T-helper 1 cell treated with Interleukin-12 subunit alpha and Interleukin-12 subunit beta and Interleukin-4 antibody, amounts not matched to agents 30 μg/mL and 1 μg/mL, for 36 hours (primary cell): ENCODE data around the gene BCL2L12.

ENCODE experiments used
- H3K27ac Mint-ChIP-seq: one replicate; pipeline ENCODE4 v1.8.0; 2021; ENCODE audit warnings: mild to moderate bottlenecking, mixed read lengths
- H3K27me3 Mint-ChIP-seq: one replicate; pipeline ENCODE4 v1.8.0; 2021; ENCODE audit warnings: low read depth, mixed read lengths
- H3K36me3 Mint-ChIP-seq: one replicate; pipeline ENCODE4 v1.8.0; 2021; ENCODE audit warnings: low read depth, mixed read lengths
- H3K4me1 Mint-ChIP-seq: one replicate; pipeline ENCODE4 v1.8.0; 2021; ENCODE audit warnings: low read depth, mixed read lengths
- H3K4me3 Mint-ChIP-seq: one replicate; pipeline ENCODE4 v1.8.0; 2021; ENCODE audit warnings: mild to moderate bottlenecking, moderate library complexity, mixed read lengths
- H3K9me3 Mint-ChIP-seq: one replicate; pipeline ENCODE4 v1.8.0; 2021; ENCODE audit warnings: mixed read lengths

BCL2L12 gene

DNA sequence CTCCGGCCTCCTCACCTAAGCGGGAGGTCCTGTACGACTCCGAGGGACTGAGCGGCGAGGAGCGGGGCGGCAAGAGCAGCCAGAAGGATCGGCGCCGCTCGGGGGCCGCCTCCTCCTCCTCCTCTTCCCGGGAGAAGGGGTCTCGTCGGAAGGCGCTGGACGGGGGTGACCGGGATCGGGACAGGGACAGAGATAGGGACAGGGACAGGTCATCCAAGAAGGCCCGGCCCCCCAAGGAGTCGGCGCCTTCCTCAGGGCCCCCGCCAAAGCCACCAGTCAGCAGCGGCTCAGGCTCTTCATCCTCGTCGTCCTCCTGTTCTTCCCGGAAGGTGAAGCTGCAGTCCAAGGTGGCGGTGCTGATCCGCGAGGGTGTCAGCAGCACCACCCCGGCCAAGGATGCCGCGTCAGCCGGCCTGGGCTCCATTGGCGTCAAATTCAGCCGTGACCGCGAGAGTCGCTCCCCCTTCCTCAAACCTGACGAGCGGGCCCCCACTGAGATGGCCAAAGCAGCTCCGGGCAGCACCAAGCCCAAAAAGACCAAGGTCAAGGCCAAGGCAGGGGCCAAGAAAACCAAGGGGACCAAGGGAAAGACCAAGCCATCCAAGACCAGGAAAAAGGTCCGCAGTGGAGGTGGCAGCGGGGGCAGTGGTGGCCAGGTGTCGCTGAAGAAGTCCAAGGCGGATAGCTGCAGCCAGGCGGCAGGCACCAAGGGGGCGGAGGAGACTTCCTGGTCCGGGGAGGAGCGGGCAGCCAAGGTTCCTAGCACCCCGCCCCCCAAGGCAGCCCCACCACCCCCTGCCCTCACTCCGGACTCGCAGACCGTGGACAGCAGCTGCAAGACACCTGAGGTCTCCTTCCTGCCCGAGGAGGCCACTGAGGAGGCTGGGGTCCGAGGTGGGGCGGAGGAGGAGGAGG lies 12.9 kb upstream of the BCL2L12 start:
- no peaks in the 10 kb centered on the region for H3K9me3 Mint-ChIP-seq
- H3K36me3 Mint-ChIP-seq = peaks cover 27% of the 10 kb centered on the region
- peaks cover 2% of the 10 kb centered on the region for H3K4me1 Mint-ChIP-seq
- no peaks in the 10 kb centered on the region for H3K27me3 Mint-ChIP-seq
- H3K4me3 Mint-ChIP-seq = no peak overlapping the region
- H3K27ac Mint-ChIP-seq = no peak overlapping the region

- peaks cover 2% of the 10 kb centered on the region for H3K4me1 Mint-ChIP-seq
- no peak overlapping the region for H3K4me3 Mint-ChIP-seq
- H3K36me3 Mint-ChIP-seq = peaks cover 28% of the 10 kb centered on the region
- H3K27ac Mint-ChIP-seq = no peak overlapping the region
- no peaks in the 10 kb centered on the region for H3K9me3 Mint-ChIP-seq
- H3K27me3 Mint-ChIP-seq = no peaks in the 10 kb centered on the region
Observed at GRCh38 chr19:49653466-49653806, 12.3 kb upstream of the BCL2L12 start.

DNA sequence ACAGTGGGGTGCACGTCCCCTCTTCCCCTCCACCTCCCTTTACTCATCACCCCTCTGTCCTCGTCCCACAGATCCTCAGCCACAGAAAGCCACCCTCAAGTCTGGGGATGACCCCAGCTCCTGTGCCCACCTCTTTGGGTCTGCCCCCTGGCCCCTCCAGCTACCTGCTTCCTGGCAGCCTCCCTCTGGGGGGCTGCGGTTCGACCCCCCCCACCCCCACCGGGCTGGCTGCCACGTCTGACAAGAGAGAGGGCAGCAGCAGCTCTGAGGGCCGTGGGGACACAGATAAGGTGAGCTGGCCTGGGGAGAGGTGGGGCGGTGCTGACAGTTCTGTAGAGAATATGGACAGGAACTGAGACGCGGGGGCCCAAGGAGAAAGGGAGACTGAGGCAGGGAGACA lies 11.2 kb upstream of the BCL2L12 start:
- Mint-ChIP-seq H3K27me3 (no peaks in the 10 kb centered on the region), H3K4me1 (peaks cover 3% of the 10 kb centered on the region), H3K27ac (no peak overlapping the region), H3K4me3 (no peak overlapping the region), H3K36me3 (peaks cover 28% of the 10 kb centered on the region), H3K9me3 (no peaks in the 10 kb centered on the region)

DNA sequence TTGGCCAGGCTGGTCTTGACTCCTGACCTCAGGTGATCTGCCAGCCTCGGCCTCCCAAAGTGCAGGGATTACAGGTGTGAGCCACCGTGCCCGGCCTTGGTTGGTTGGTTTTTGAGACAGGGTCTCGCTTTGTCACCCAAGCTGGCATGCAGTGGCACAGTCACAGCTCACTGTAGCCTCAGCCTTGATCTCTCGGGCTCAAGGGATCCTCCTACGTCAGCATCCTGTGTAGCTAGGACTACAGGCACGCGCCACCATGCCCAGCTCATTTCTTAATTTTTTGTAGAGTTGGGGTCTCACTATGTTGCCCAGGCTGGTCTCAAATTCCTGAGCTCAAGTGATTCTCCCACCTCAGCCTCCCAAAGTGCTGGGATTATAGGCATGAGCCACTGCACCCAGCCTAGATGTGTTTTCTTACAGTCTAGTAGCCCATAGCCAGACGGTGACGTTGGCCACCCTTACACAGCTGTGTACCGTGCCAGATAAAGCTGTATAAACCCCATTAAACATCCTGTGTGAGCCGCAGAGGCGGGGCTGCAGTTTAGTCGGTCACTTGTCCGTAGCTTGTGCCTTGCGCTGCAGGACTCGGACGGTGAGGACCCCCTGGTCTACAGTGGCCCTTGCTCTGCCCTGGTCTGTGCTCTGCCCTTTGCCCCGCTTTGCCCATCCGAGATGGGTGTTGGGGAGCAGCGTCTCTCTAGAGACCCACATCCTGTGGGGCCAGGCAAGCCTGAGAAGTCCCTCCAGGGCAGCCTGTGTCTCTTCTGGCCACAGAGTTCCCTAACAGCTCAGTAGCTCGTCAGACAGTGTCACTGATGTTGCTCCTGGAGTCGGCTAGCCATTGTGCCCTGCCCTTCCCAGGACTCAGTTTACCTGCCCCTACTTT lies 9.9 kb upstream of the BCL2L12 start:
- peaks cover 7% of the 10 kb centered on the region for H3K4me1 Mint-ChIP-seq
- no peaks in the 10 kb centered on the region for H3K27me3 Mint-ChIP-seq
- H3K27ac Mint-ChIP-seq = peak overlapping the region; percentile 59
- H3K9me3 Mint-ChIP-seq = no peaks in the 10 kb centered on the region
- peaks cover 35% of the 10 kb centered on the region for H3K36me3 Mint-ChIP-seq
- H3K4me3 Mint-ChIP-seq = no peak overlapping the region

DNA sequence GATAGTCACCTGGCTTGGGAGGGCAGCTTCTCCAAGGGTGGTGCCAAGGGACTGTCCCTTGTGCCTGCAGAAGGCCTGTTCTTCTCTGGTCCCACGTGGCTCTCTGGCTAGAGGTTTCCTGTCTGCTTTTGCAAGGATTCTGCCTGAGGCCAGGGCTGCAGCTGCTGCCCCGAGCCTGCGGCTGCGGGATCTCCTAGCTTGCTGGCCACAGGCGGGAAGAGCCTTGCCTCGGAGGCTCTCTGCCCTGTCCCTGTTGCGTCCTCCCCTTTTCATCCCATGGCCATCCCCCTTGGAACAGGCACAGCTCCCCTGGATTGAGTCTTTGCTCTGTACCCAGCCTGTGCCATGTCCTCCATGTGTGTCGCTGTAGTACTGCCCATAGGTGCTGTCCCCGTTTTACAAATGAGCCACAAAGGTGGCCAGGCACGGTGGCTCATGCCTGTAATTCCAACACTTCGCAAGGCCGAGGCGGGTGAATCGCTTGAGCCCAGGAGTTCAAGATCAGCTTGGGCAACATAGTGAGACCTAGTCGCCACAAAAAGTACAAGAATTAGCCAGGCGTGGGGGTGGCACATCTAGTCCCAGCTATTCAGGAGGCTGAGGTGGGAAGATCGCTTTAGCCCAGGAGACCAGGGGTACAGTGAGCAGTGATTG lies 9.2 kb upstream of the BCL2L12 start:
- Mint-ChIP-seq H3K36me3 (peaks cover 33% of the 10 kb centered on the region), H3K9me3 (no peaks in the 10 kb centered on the region), H3K4me3 (no peak overlapping the region), H3K4me1 (peaks cover 7% of the 10 kb centered on the region), H3K27me3 (no peaks in the 10 kb centered on the region), H3K27ac (no peak overlapping the region)

DNA sequence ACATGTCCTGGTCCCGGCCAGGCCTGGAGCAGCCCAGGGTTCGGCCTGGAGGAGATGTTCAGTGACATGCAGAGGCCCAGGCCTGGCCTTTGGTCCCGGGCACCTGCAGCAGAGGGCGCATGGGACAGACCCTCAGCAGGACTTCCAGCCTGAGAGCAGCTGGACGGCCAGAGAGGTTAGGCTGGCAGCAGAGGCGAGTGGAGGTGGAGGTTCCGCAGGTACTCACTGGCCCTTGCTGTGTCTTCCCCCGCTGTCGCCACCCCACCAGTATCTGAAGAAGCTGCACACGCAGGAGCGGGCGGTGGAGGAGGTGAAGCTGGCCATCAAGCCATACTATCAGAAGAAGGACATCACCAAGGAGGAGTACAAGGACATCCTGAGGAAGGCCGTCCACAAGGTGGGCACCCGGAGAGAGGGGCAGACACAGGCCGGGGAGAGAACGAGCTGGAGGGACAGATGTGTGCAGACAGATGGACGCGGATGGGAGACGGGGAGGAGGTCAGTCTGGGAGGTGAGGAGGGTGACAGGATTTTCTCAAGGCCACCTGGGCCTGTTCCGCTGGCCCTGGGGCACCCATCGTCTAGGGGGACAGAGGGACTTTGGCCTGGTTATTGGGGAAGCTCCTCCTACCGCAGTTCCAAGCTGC lies 8.1 kb upstream of the BCL2L12 start:
- Mint-ChIP-seq H3K27me3 (no peaks in the 10 kb centered on the region), H3K36me3 (peaks cover 35% of the 10 kb centered on the region), H3K4me3 (no peak overlapping the region), H3K4me1 (peaks cover 9% of the 10 kb centered on the region), H3K9me3 (no peaks in the 10 kb centered on the region), H3K27ac (no peak overlapping the region)

GRCh38 chr19:49658139-49658517 lies 7.6 kb upstream of the BCL2L12 start:
- Mint-ChIP-seq H3K27ac (no peak overlapping the region), H3K4me1 (peaks cover 14% of the 10 kb centered on the region), H3K36me3 (peaks cover 39% of the 10 kb centered on the region), H3K27me3 (no peaks in the 10 kb centered on the region), H3K4me3 (no peak overlapping the region), H3K9me3 (no peaks in the 10 kb centered on the region)

GRCh38 chr19:49658566-49659442 lies 6.9 kb upstream of the BCL2L12 start:
- Mint-ChIP-seq H3K36me3 (peaks cover 37% of the 10 kb centered on the region), H3K27me3 (no peaks in the 10 kb centered on the region), H3K4me1 (peaks cover 17% of the 10 kb centered on the region), H3K27ac (no peak overlapping the region), H3K9me3 (no peaks in the 10 kb centered on the region), H3K4me3 (no peak overlapping the region)

- no peaks in the 10 kb centered on the region for H3K27me3 Mint-ChIP-seq
- H3K27ac Mint-ChIP-seq = peak overlapping the region; percentile 41
- no peaks in the 10 kb centered on the region for H3K9me3 Mint-ChIP-seq
- H3K36me3 Mint-ChIP-seq = peaks cover 31% of the 10 kb centered on the region
- no peak overlapping the region for H3K4me3 Mint-ChIP-seq
- peaks cover 24% of the 10 kb centered on the region for H3K4me1 Mint-ChIP-seq
Observed at GRCh38 chr19:49660338-49660961, 5.3 kb upstream of the BCL2L12 start.

DNA sequence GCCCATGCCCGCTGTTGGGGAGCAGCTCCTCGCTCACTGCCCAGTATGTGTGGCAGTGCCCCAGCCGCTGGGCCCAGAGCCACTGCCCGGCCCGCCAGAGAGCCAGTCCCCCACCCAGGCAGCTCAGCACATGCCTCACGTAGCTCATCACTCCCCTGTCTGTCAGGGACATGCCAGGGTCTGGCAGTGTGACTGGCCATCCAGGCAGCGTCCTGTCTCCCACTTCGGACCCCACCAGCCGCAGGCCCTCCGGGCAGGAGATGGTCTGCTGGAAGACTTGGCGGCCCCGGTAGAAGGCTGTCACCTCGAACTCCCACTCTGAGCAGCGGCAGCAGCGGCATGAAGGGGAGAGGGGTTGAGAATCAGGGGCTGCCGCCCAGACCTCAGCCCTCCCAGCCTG lies 3.7 kb upstream of the BCL2L12 start:
- peaks cover 35% of the 10 kb centered on the region for H3K4me1 Mint-ChIP-seq
- H3K36me3 Mint-ChIP-seq = peaks cover 28% of the 10 kb centered on the region

DNA sequence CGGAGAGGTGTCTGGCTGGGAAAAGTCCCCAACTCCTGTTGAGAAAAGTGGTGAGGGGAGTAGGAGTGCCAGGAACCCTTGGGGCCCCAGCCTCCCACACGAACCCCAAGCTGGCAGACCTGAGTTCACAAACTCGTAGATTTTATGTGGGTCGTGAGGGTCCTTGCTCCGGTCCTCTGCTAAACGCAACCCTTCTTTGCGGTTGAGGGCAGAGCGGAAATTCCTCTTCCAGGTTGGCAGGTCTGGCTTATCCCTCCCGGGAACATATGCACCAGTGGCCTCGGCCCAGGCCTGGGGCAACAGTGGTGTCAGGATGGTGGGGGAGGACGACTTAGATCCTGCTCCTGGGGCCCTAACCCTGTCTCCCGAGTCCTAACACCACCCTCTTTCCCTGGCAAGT lies 2.5 kb upstream of the BCL2L12 start:
- Mint-ChIP-seq H3K27me3 (no peaks in the 10 kb centered on the region), H3K9me3 (no peaks in the 10 kb centered on the region), H3K4me3 (peak overlapping the region; percentile 97), H3K36me3 (peaks cover 23% of the 10 kb centered on the region), H3K27ac (peak overlapping the region; percentile 92), H3K4me1 (peaks cover 39% of the 10 kb centered on the region)

More for the DNA sequence above, 3.7 kb upstream of the BCL2L12 start:
- no peak overlapping the region for H3K4me3 Mint-ChIP-seq
- H3K9me3 Mint-ChIP-seq = no peaks in the 10 kb centered on the region
- H3K27ac Mint-ChIP-seq = no peak overlapping the region
- H3K27me3 Mint-ChIP-seq = no peaks in the 10 kb centered on the region

DNA sequence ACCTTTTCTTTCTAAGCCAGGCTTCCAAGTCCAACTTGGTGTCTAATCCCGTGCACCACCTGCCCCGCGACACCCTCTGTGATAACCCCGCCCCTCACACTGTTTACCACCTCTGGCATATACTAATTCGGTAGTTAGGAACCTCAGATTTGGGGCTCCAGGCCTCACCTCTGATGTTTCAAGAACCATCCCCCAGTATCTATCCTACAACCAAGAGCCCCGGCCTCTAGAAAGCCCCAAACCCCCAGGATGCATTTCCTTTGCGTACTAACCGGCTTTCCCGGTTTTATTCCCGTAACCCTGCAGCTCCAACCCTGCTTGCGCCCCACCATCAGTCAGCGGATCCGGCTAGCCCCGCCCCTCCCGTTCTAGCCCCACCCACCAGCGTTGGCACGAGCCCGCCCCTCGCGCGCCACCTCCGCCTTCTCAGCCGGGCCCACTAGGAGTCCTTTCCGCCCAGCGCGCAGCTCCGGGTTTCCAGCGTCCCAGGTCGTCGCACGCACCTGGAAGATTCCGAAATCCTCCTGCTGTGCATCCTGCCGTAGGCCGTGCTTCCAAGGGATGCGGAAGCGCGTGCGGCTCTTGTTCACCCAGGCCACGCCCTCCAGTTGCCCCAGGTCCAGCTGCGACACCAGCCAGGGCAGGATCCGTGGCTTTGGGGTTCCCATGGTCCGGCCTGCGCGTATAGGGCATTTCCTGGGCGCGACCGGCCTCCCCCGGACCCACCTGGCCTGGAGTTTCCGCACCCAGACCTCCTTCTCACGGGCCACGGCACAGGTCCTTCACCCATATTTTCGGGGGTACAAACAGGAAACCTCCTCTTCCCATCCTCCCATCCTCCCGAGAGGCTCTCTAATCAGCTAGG lies 1.3 kb upstream of the BCL2L12 start:
- H3K27me3 Mint-ChIP-seq = no peaks in the 10 kb centered on the region
- H3K4me1 Mint-ChIP-seq = peaks cover 42% of the 10 kb centered on the region
- no peaks in the 10 kb centered on the region for H3K9me3 Mint-ChIP-seq
- H3K27ac Mint-ChIP-seq = peak overlapping the region; percentile 92
- peak overlapping the region; percentile 97 for H3K4me3 Mint-ChIP-seq
- H3K36me3 Mint-ChIP-seq = peaks cover 23% of the 10 kb centered on the region
